A204.1 (cell line): ENCODE results near the gene NAT8L.

Experiments
- FAIRE-seq: peaks from 2 replicates; lab custom pipeline; 2012; peaks lifted over from hg19 to GRCh38; lab: Jason Lieb, UNC

NAT8L gene

DNA sequence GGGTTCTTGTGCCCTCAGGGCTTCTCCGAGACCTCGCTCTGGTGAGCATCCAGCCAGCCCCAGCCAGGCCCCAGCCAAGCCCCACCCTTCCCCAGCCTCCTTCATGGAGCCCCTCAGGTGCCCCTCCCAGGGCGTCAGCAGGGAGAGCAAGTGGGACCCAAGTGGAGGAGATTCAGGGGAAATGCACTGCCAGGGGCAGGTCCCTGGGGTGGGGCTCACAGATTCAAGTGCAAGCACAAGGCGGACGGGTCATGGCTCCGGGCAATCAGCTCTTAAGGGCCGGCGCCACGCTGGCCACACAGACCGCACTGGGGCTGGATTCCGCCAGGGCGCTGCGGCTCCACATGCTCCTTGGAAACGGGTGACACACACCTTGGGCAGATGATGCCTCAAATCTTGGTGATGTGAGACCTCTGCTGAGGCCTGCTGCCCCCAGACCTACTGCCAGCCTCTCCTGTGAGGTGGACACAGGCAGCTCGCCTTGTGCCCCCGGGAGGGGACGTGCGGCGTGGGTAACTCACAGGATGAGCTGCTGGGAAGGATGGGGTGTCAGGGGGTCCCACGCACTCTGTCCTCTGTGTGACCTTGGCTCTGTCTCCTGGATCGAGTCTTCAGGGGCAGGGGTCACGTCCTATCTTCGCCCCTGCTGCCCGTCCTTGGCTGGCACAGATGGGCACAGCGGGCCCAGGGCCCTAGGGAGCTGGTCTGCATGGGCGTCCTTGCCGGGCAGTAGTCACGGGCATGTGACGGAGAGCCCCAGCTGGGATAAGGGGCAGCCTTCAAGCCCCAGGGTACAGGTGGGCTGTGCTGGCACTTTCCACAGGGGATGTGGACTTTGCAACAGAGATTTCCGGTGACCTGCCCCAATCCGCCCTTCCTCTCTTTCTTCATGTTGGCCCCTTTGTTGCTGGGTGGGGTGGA is 17.1 kb downstream of the NAT8L start:
- no peak for FAIRE-seq

DNA sequence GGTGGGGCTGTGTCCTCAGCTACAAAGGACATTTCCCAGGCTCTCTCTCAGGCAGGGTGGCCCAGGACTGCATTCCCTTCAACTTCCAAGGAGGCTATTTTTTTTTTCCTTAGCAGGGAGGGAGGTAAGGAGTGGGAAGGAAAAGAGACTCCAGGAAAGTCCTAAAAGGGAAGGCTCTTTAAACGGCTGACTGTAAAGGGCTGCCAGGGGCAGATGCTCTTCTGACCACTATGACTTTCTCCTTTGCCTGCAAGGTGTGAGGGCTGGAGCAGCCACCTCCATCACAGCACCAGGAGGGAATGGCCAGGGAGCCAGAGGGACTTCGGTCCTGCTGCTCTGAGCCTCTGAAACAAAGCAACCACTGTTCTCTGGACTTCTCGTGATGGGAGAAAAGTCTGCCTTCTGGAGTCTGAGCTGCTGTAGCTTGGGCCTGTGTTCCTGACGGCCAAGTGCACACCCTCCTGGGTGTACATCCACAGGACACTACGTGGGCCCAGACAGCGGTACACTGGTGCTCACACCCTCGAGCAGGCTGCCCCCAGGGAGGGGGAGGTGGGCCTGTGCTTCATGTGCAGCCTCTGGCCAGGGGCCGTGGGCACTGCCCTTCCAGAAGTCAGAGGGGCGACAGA is 17.9 kb downstream of the NAT8L start:
- FAIRE-seq, result no peak

GRCh38 chr4:2077537-2078460 is 18.7 kb downstream of the NAT8L start:
- no peak for FAIRE-seq

- FAIRE-seq, result no peak
Observed at GRCh38 chr4:2078584-2078983, 19.5 kb downstream of the NAT8L start.

DNA sequence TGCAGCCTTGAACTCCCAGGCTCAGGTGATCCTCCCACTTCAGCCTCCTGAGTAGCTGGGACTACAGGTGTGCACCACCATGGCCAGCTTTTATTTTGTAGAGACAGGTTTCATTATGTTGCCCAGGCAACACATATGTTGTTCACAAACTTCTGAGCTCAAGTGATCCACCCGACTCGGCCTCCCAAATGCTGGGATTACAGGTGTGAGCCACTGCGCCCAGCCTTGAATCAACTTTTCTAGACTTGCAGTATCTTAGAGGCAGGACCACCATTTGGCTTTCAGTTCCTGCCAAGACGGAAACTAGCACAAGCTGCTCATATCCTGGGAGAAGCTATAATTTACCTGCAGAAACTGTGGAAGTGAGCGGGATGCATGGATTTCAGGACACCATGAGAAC is 19.9 kb downstream of the NAT8L start:
- FAIRE-seq, result no peak

DNA sequence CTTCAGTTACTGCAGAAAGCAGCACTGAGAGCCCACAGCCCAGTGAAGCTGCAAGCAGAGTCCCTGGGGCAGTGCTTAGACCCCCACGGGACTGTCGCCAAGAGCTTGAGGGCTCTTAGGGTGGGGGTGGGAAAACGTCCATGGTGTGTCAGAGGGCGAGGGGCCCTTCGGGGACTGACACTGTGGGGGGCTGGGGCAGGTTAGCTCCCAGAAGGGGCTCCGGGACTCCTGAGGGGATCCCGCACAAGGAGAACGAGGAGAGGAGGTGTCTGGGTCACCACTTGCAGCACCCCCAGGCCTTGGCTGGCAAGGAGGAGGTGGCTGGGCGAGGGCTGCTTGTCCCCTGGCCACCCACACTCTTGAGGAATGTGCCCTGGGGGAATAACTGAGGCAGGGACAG is 20.8 kb downstream of the NAT8L start:
- FAIRE-seq, result no peak

DNA sequence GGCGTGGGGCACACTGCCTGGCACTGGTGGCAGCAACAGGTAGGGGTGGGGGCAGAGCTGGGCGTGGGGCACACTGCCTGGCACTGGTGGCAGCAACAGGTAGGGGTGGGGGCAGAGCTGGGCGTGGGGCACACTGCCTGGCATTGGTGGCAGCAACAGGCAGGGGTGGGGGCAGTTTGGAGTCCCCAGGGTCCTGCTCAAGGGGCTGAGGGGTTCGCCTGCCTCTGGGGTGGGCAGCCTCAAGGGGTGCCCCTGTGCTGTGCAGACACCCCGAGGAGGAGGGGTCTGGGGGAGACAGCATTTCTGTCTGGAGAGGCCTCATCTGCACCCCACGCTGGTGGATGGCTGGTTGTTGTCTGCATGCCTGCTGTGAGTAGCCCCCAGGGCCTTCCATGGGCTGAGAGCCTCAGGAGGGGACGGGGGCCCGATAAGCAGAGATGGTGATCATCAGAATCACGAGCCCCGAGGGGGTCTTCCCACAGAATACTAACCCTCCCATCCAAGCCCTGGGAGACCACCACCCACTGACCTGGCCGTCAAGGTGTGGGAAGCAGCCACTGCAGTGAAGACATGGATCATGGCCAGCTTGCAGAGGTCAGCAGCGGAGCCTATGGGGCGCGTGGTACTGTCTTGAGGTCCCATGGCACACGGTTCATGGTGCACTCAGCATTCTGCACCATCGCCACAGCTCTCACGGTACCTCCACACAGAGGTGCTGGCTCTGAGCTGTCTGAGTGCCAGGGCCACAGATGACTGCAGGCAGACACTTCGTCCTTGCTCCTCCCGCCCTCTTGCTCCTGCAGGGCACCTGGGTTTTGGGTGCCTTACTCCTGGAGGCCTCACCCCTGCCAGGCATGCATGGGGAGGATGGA is 21.5 kb downstream of the NAT8L start:
- FAIRE-seq, result no peak

- FAIRE-seq, result no peak
Observed at GRCh38 chr4:2081540-2081939, 22.4 kb downstream of the NAT8L start.

GRCh38 chr4:2082118-2082517 is 23.0 kb downstream of the NAT8L start:
- FAIRE-seq, result no peak

GRCh38 chr4:2082627-2083026 is 23.5 kb downstream of the NAT8L start:
- FAIRE-seq, result no peak

GRCh38 chr4:2083116-2083825 is 24.1 kb downstream of the NAT8L start:
- no peak for FAIRE-seq

- FAIRE-seq, result no peak
Observed at GRCh38 chr4:2083826-2084160, 24.7 kb downstream of the NAT8L start.

DNA sequence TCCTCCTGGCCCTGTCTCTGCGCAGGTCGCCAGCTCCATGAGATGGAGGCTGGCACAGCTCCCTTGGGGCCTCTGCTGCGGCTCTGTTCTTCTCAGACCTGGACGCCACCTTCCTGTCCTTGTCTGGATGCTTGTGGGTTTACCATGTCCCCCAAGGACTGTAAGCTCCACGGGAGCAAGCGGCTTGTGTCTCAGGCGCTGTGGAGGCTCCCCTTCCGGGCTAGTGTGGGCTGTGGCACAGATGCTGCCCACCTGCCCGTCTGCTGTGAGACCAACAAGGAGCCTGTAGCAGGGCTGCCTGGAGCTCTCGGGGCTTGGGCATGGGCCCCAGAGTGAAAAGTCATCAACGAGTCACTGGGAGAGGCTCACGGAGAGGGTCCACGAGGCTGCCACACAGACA is 25.2 kb downstream of the NAT8L start:
- FAIRE-seq, result no peak

- no peak for FAIRE-seq
Observed at GRCh38 chr4:2085496-2085901, 26.4 kb downstream of the NAT8L start.

DNA sequence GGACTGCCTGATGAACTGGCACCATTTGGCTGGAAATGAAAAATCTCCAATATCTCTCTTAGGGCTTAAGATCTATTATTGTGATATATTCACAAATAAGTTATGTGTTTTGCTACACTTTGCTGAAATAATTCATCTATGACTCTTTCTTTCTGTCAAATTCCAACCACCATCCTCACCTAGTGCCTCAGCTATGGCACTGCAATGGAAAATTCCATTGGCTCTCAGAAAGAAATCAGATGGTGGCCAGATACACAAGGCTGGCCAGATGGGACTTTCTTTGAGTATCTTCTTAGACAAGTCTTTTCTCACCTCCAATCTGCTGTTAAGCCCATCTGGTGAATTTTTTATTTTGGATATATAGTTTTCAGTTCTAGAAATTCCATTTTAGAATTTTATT is 28.0 kb downstream of the NAT8L start:
- FAIRE-seq, result no peak

- FAIRE-seq, result no peak
Observed at GRCh38 chr4:2089222-2089621, 30.1 kb downstream of the NAT8L start.

GRCh38 chr4:2090642-2091041 is 31.5 kb downstream of the NAT8L start:
- no peak for FAIRE-seq

DNA sequence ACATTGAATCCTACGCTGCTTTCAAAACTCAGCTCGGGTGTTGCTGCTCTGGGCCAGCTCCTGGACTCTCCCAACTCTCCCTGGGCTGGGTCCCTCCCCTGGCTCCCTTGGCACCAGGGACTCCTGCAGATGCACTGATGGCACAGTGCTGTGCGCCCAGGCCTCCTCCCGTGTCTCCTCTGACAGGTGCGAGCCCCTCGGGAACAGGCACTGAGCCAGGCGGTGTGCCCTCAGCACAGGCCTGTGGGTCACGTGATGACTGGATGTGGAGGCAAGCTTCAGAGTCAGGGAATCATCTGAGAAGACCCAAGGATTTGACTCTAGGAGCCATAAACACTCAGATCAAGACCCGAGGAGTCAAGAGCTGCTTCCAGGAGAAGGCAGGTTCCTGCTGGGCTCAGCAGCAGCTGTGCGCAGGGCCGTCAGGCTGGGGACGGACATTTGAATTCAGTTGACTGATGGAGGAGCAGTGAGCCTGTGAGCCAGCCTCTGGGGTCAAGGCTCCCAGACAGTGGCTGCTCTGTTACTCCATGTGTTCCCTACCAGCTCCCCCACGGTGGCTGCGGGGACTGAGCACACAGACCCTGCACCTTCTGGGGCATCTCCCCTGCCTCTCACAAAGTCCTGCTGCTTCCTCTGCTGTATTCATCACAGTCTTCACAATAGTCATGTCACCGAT is 33.0 kb downstream of the NAT8L start:
- FAIRE-seq, result no peak

GRCh38 chr4:2092669-2093053 is 33.5 kb downstream of the NAT8L start:
- FAIRE-seq, result no peak

DNA sequence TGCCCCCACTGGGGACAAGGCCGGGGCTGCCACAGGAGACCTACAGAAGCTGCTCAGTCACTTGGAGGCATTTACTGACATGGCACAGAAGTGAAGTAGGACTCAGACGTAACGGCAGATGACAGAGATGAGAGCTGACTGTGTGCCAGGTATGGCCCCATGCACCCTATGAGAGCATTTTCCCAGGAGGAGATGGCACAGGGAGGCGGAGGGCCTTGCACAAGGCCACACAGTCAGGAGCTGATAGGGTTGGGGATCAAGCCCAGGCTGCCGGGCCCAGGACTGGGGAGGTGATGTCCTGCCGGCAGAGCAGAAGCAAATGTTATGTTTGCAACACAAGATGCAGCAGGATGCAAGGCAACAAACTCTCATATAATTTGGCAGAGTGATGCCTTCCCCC is 34.1 kb downstream of the NAT8L start:
- FAIRE-seq, result no peak

DNA sequence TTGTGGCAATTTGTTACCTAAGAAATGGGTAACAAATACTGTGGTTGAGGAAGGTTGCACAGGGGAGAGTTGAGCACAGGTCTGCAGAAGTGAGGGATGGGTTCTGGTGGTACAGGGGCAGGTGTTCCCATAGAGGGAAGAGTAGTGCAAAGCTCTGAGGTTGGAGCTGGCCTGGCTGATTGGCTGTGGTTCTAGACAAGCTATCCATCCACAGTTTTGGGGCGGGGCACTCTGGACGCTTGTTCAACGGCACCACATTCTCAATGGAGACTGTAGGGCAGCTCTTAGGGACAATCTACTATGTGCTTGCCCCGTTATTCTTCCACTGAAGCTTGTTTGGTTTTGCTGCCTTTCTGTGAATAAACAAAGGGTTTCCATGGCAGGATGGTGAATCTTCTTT is 35.4 kb downstream of the NAT8L start:
- no peak for FAIRE-seq
